OCI-LY7 (cell line): Measurements from ENCODE around the gene GPD1. TPM values are rescaled to one million over a fixed set of nuclear protein-coding genes. Genes with fewer than 3 reads are reported as not detected.
A peak's percentile ranks its signal among the peaks of the same experiment; 100 is the strongest.

Experiments
- BruUV-seq: library from RNA; stranded (reverse); fragments of 400-500 nt; replicated peaks from 2 replicates; lab custom pipeline; 2021; lab: Mats Ljungman, UMichigan
- CTCF ChIA-PET: fragments of 300-600 bp; sonication (Branson Sonifier 250); formaldehyde crosslinking; loops from one replicate; lab custom pipeline; 2022; ENCODE audit warnings: antibody characterized with exemption; ENCODE audit not compliant: unreplicated experiment; lab: Charles Lee
- POLR2A ChIA-PET: fragments of 300-600 bp; sonication (Branson Sonifier 250); formaldehyde crosslinking; loops from one replicate; lab custom pipeline; 2022; ENCODE audit warnings: antibody characterized with exemption; lab: Charles Lee
- DNase-seq: peaks from one replicate; pipeline ENCODE4 v3.0.0-alpha.2; 2015; ENCODE audit warnings: low spot score
- H2AFZ ChIP-seq: fragments of 200-600 bp; sonication (generic), shearing (Covaris generic); 2 replicates; pipeline ENCODE4 v1.6.1; 2014; ENCODE audit warnings: mild to moderate bottlenecking, antibody characterized with exemption, low read length, moderate library complexity
- H3K27ac ChIP-seq: fragments of 200-600 bp; sonication (generic); 2 replicates; pipeline ENCODE4 v1.5.1; 2014; ENCODE audit warnings: mixed run types, low read depth, mild to moderate bottlenecking, moderate library complexity, low read length, inconsistent platforms; ENCODE audit not compliant: poor library complexity, severe bottlenecking
- H3K36me3 ChIP-seq: fragments of 200-600 bp; sonication (generic); 2 replicates; pipeline ENCODE4 v1.6.1; 2014; ENCODE audit warnings: mild to moderate bottlenecking, antibody characterized with exemption, low read length, moderate library complexity, mixed read lengths; ENCODE audit not compliant: insufficient read depth
- H3K4me1 ChIP-seq: fragments of 200-600 bp; sonication (generic); 2 replicates; pipeline ENCODE4 v1.5.1; 2014; ENCODE audit warnings: mild to moderate bottlenecking, low read length; ENCODE audit not compliant: insufficient read depth, poor library complexity, severe bottlenecking
- H3K4me2 ChIP-seq: fragments of 200-600 bp; sonication (generic); 2 replicates; pipeline ENCODE4 v1.6.1; 2014; ENCODE audit warnings: mild to moderate bottlenecking, low read length
- H3K4me3 ChIP-seq: fragments of 200-600 bp; sonication (generic); 2 replicates; pipeline ENCODE4 v1.5.1; 2014; ENCODE audit warnings: mild to moderate bottlenecking, low read depth, low read length; ENCODE audit not compliant: poor library complexity, severe bottlenecking
- H3K79me2 ChIP-seq: fragments of 200-600 bp; sonication (generic); 2 replicates; pipeline ENCODE4 v1.6.1; 2016; ENCODE audit warnings: low read depth, mild to moderate bottlenecking, low read length, moderate library complexity, mixed read lengths; ENCODE audit not compliant: insufficient read depth
- H3K9me2 ChIP-seq: fragments of 200-600 bp; sonication (generic); 2 replicates; pipeline ENCODE4 v1.6.1; 2016; ENCODE audit warnings: mild to moderate bottlenecking, low read length, mixed read lengths; ENCODE audit not compliant: insufficient read depth
- H3K9me3 ChIP-seq: fragments of 200-600 bp; sonication (generic); 2 replicates; pipeline ENCODE4 v1.6.1; 2014; ENCODE audit warnings: mild to moderate bottlenecking, mixed run types, low read length, mixed read lengths
- H4K20me1 ChIP-seq: fragments of 200-600 bp; sonication (generic); 2 replicates; pipeline ENCODE4 v1.6.1; 2014; ENCODE audit warnings: mild to moderate bottlenecking, antibody characterized with exemption, low read length, moderate library complexity, mixed read lengths; ENCODE audit not compliant: insufficient read depth
- EZH2phosphoT487 ChIP-seq: fragments of 200-600 bp; sonication (generic); IDR thresholded peaks from 2 replicates; pipeline ENCODE4 v1.6.1; 2018; ENCODE audit warnings: low read depth, borderline replicate concordance, mild to moderate bottlenecking, mixed run types, antibody characterized with exemption, low read length, moderate library complexity, mixed read lengths
- intact Hi-C: fragments of 100-400 bp; cut with micrococcal nuclease; formaldehyde crosslinking; loops from one replicate; pipeline ENCODE4 v1.10.0; 2022; ENCODE audit not compliant: unreplicated experiment
- total RNA-seq, 2 experiments: library from RNA; depleted of rRNA in 1 of 2; stranded (reverse); fragments of >200 nt in 1 of 2; shearing (Covaris generic) in 1 of 2; gene quantifications; 2 replicates each; pipeline ENCODE4 v1.2.3, GENCODE V29; 2014 to 2022
- TF ChIP-seq, protein P1 (sequence below): fragments of 200-600 bp; sonication (generic); conservative IDR thresholded peaks from 2 replicates; pipeline ENCODE4 v1.5.1; 2014; ENCODE audit warnings: mild to moderate bottlenecking, antibody characterized with exemption, low read length, moderate library complexity, mixed read lengths

Gene GPD1
- total RNA-seq, 2 experiments from 2014 or later, result 0.47 to 1.2 TPM

- Histone ChIP-seq H4K20me1 (no peaks in the 10 kb centered on the region), H3K27ac (peak overlapping the region; percentile 69), H3K36me3 (peaks cover 21% of the 10 kb centered on the region), H3K4me3 (peak overlapping the region; percentile 80), H3K9me3 (no peaks in the 10 kb centered on the region), H2AFZ (peak overlapping the region; percentile 16; the same call in 1 of the 2 replicates), H3K4me1 (peaks cover 33% of the 10 kb centered on the region), H3K79me2 (peaks cover 40% of the 10 kb centered on the region), H3K9me2 (no peaks in the 10 kb centered on the region), H3K4me2 (peak overlapping the region; percentile 64)
- ChIA-PET CTCF (interaction anchor here (0.8 to 3.9 kb wide), 7 partner anchors 9 to 42 kb away, joined by 3 to 35 read pairs (median 4); partner anchors contain the start of genes GPD1 and SMARCD1), POLR2A (interaction anchor here (0.5 to 3.7 kb wide), 19 partner anchors 11 to 914 kb away, joined by 3 to 62 read pairs (median 4); partner anchors contain the start of genes CERS5 and SMARCD1)
- BruUV-seq, result TSS peak; percentile 48
- peak; percentile 36 for DNase-seq
- intact Hi-C loops, result loop anchor here (1.0 to 5.0 kb wide), 2 partner anchors 55 to 110 kb away; partner anchors contain the start of gene CERS5
- TF ChIP-seq EZH2phosphoT487, result no peak
- TF ChIP-seq, protein P1, sequence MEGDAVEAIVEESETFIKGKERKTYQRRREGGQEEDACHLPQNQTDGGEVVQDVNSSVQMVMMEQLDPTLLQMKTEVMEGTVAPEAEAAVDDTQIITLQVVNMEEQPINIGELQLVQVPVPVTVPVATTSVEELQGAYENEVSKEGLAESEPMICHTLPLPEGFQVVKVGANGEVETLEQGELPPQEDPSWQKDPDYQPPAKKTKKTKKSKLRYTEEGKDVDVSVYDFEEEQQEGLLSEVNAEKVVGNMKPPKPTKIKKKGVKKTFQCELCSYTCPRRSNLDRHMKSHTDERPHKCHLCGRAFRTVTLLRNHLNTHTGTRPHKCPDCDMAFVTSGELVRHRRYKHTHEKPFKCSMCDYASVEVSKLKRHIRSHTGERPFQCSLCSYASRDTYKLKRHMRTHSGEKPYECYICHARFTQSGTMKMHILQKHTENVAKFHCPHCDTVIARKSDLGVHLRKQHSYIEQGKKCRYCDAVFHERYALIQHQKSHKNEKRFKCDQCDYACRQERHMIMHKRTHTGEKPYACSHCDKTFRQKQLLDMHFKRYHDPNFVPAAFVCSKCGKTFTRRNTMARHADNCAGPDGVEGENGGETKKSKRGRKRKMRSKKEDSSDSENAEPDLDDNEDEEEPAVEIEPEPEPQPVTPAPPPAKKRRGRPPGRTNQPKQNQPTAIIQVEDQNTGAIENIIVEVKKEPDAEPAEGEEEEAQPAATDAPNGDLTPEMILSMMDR, result no peak
Measured at GRCh38 chr12:50112456-50113218, 8.8 kb downstream of the GPD1 start.

- peaks cover 60% of the 10 kb centered on the region for H3K36me3 ChIP-seq
- H4K20me1 ChIP-seq, result no peaks in the 10 kb centered on the region
- H3K9me2 ChIP-seq, result no peaks in the 10 kb centered on the region
- CTCF ChIA-PET, result no interaction called here
- H3K9me3 ChIP-seq, result no peaks in the 10 kb centered on the region
- H2AFZ ChIP-seq, result no peak overlapping the region
- no peak overlapping the region for H3K4me2 ChIP-seq
- peaks cover 48% of the 10 kb centered on the region for H3K79me2 ChIP-seq
- no peak overlapping the region for H3K27ac ChIP-seq
- TF ChIP-seq, protein P1, result no peak
- TF ChIP-seq EZH2phosphoT487, result no peak
- no peak overlapping the region for H3K4me3 ChIP-seq
- H3K4me1 ChIP-seq, result peaks cover 9% of the 10 kb centered on the region
- intact Hi-C loops, result no loop called here
- POLR2A ChIA-PET, result interaction anchor here (0.9 to 1.2 kb wide), 3 partner anchors 11 to 18 kb away, joined by 3 to 5 read pairs (median 3); no protein-coding TSS in a partner anchor
- no TSS peak for BruUV-seq
- no peak for DNase-seq
Measured at GRCh38 chr12:50117057-50117622, 13.3 kb downstream of the GPD1 start.
